Chondrocyte (in vitro differentiated cells): Measurements from ENCODE around the gene LRRC71. TPM values are rescaled to one million over a fixed set of nuclear protein-coding genes. Genes with fewer than 3 reads are reported as not detected.
"Not testable (repeated sequence)": the region's sequence is repeated elsewhere in the genome, so short reads cannot be mapped to it uniquely, and the experiment has no call there.

Source experiments
- DNase-seq: peaks from one replicate; pipeline ENCODE4 v3.0.0; 2021; ENCODE audit warnings: mixed read lengths, low spot score
- H3K27ac Mint-ChIP-seq: one replicate; pipeline ENCODE4 v1.8.0; 2021; ENCODE audit warnings: mild to moderate bottlenecking, moderate library complexity, mixed read lengths; ENCODE audit not compliant: unreplicated experiment
- H3K27me3 Mint-ChIP-seq: 2 replicates; pipeline ENCODE4 v1.8.0; 2021; ENCODE audit warnings: low read depth, mixed read lengths
- H3K36me3 Mint-ChIP-seq: 2 replicates; pipeline ENCODE4 v1.8.0; 2021; ENCODE audit warnings: low read depth, mixed read lengths
- H3K4me1 Mint-ChIP-seq: 2 replicates; pipeline ENCODE4 v1.8.0; 2021; ENCODE audit warnings: low read depth, mild to moderate bottlenecking, mixed read lengths
- H3K4me3 Mint-ChIP-seq: one replicate; pipeline ENCODE4 v1.8.0; 2021; ENCODE audit warnings: mild to moderate bottlenecking, moderate library complexity, mixed read lengths; ENCODE audit not compliant: unreplicated experiment
- H3K9me3 Mint-ChIP-seq: 2 replicates; pipeline ENCODE4 v1.8.0; 2021; ENCODE audit warnings: low read depth, mixed read lengths
- CTCF ChIP-seq: fragments of 200-600 bp; sonication (generic); IDR thresholded peaks from 2 replicates; pipeline ENCODE4 v1.5.0; 2021; ENCODE audit warnings: antibody characterized with exemption, mild to moderate bottlenecking, moderate library complexity
- total RNA-seq: library from RNA; stranded (reverse); gene quantifications from 3 replicates; pipeline ENCODE4 v1.2.1, GENCODE V29; 2021

LRRC71 gene
- total RNA-seq, 1 donor from 2014 or later: not detected

GRCh38 chr1:156925154-156926010, 5.0 kb downstream of the LRRC71 start:
- peaks cover 67% of the 10 kb centered on the region for H3K27me3 Mint-ChIP-seq
- H3K36me3 Mint-ChIP-seq: peaks cover 2% of the 10 kb centered on the region
- H3K4me1 Mint-ChIP-seq: peaks cover 33% of the 10 kb centered on the region
- DNase-seq: no peak
- no peak overlapping the region for H3K27ac Mint-ChIP-seq
- H3K9me3 Mint-ChIP-seq: no peaks in the 10 kb centered on the region
- TF ChIP-seq CTCF: no peak
- no peak overlapping the region for H3K4me3 Mint-ChIP-seq

GRCh38 chr1:156926175-156926574, 5.7 kb downstream of the LRRC71 start:
- Mint-ChIP-seq H3K27ac (no peak overlapping the region), H3K36me3 (peaks cover 2% of the 10 kb centered on the region), H3K9me3 (no peaks in the 10 kb centered on the region), H3K4me1 (peaks cover 26% of the 10 kb centered on the region), H3K27me3 (peaks cover 67% of the 10 kb centered on the region), H3K4me3 (no peak overlapping the region)
- DNase-seq: no peak
- TF ChIP-seq CTCF: no peak

GRCh38 chr1:156926695-156927094, 6.3 kb downstream of the LRRC71 start:
- H3K36me3 Mint-ChIP-seq, DNase-seq, H3K9me3 Mint-ChIP-seq, H3K4me3 Mint-ChIP-seq, H3K27ac Mint-ChIP-seq: not testable (repeated sequence)
- Mint-ChIP-seq H3K27me3 (peaks cover 66% of the 10 kb centered on the region), H3K4me1 (peaks cover 26% of the 10 kb centered on the region)

- DNase-seq: no peak
- H3K4me1 Mint-ChIP-seq: peaks cover 26% of the 10 kb centered on the region
- H3K4me3 Mint-ChIP-seq: peak overlapping the region; percentile 50
- no peaks in the 10 kb centered on the region for H3K9me3 Mint-ChIP-seq
- peaks cover 61% of the 10 kb centered on the region for H3K27me3 Mint-ChIP-seq
- peak; percentile 89 for TF ChIP-seq CTCF
- no peaks in the 10 kb centered on the region for H3K36me3 Mint-ChIP-seq
- H3K27ac Mint-ChIP-seq: no peak overlapping the region
Observed at GRCh38 chr1:156927215-156928042, 7.0 kb downstream of the LRRC71 start.

- H3K4me1 Mint-ChIP-seq: peaks cover 24% of the 10 kb centered on the region
- H3K36me3 Mint-ChIP-seq: no peaks in the 10 kb centered on the region
- peaks cover 55% of the 10 kb centered on the region for H3K27me3 Mint-ChIP-seq
- no peaks in the 10 kb centered on the region for H3K9me3 Mint-ChIP-seq
- TF ChIP-seq CTCF: peak; percentile 5
- H3K27ac Mint-ChIP-seq: no peak overlapping the region
- DNase-seq: no peak
- H3K4me3 Mint-ChIP-seq: peak overlapping the region; percentile 50
Observed at GRCh38 chr1:156928043-156928602, 7.7 kb downstream of the LRRC71 start.
